Ishikawa (cell line): ENCODE results near the gene RAPGEF3.

Experiments
- CEBPB ChIP-seq: IDR thresholded peaks from 2 replicates; pipeline ENCODE4 v1.6.1; 2012
- CREB1 ChIP-seq: IDR thresholded peaks from 2 replicates; pipeline ENCODE4 v1.6.1; 2012; ENCODE audit warnings: low read depth
- EGR1 ChIP-seq: IDR thresholded peaks from 2 replicates; pipeline ENCODE4 v1.6.1; 2012
- EP300 ChIP-seq: IDR thresholded peaks from 2 replicates; pipeline ENCODE4 v1.6.1; 2012; ENCODE audit warnings: borderline replicate concordance
- FOXM1 ChIP-seq: IDR thresholded peaks from 2 replicates; pipeline ENCODE4 v1.6.1; 2012; ENCODE audit warnings: low read depth, borderline replicate concordance
- NFIC ChIP-seq: IDR thresholded peaks from 2 replicates; pipeline ENCODE4 v1.6.1; 2012
- RAD21 ChIP-seq: IDR thresholded peaks from 2 replicates; pipeline ENCODE4 v1.6.1; 2012; ENCODE audit warnings: low read depth
- TAF1 ChIP-seq: IDR thresholded peaks from 2 replicates; pipeline ENCODE4 v1.6.1; 2012; ENCODE audit warnings: low read depth, mild to moderate bottlenecking
- TCF12 ChIP-seq: IDR thresholded peaks from 2 replicates; pipeline ENCODE4 v1.6.1; 2012; ENCODE audit warnings: low read depth
- TEAD4 ChIP-seq: IDR thresholded peaks from 2 replicates; pipeline ENCODE4 v1.6.1; 2012
- YY1 ChIP-seq: IDR thresholded peaks from 2 replicates; pipeline ENCODE4 v1.6.1; 2012; ENCODE audit warnings: low read depth
- ZBTB7A ChIP-seq: IDR thresholded peaks from 2 replicates; pipeline ENCODE4 v1.6.1; 2012; ENCODE audit warnings: low read depth
- TF ChIP-seq, protein P1 (sequence below): IDR thresholded peaks from 2 replicates; pipeline ENCODE4 v1.6.1; 2012
- TF ChIP-seq, protein P2 (sequence below): IDR thresholded peaks from 2 replicates; pipeline ENCODE4 v1.6.1; 2012; ENCODE audit warnings: low read depth, mild to moderate bottlenecking
- TF ChIP-seq, protein P3 (sequence below): IDR thresholded peaks from 2 replicates; pipeline ENCODE4 v1.6.1; 2012

Gene RAPGEF3

DNA sequence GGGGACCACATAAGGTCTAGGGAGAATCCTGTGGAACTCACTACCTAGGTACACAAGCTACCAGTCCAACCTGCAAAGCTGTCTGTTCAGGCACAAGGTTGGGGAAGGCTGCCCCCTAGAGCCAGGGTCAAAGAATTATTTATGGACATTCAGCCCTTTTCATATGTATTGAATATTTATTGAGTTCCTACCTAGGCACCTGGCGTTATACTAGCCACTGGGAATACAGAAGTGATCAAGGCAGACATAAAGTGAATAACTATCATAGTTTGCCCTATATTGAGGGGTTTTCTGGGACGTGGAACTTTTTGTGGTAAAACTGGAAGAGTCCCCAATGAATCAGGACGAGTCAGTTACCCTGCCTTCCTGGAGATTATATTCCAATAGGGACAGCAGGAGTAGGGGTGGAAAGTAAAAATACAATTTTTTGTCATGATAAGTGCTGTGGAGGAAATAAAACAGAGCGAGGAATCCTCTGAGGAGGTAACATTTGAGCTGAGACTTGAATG, 8.6 kb upstream of the RAPGEF3 start:
- TF ChIP-seq ZBTB7A, result no peak
- no peak for TF ChIP-seq TAF1
- no peak for TF ChIP-seq CEBPB
- TF ChIP-seq FOXM1, result no peak
- TF ChIP-seq TCF12, result no peak
- TF ChIP-seq, protein P1, sequence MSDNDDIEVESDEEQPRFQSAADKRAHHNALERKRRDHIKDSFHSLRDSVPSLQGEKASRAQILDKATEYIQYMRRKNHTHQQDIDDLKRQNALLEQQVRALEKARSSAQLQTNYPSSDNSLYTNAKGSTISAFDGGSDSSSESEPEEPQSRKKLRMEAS, result 0 out of 2 replicates have a peak, but pooled peaks have one; percentile 28
- peak; percentile 98 for TF ChIP-seq RAD21
- TF ChIP-seq CREB1, result no peak
- no peak for TF ChIP-seq EGR1
- TF ChIP-seq TEAD4, result 0 out of 2 replicates have a peak, but pooled peaks have one; percentile 7

DNA sequence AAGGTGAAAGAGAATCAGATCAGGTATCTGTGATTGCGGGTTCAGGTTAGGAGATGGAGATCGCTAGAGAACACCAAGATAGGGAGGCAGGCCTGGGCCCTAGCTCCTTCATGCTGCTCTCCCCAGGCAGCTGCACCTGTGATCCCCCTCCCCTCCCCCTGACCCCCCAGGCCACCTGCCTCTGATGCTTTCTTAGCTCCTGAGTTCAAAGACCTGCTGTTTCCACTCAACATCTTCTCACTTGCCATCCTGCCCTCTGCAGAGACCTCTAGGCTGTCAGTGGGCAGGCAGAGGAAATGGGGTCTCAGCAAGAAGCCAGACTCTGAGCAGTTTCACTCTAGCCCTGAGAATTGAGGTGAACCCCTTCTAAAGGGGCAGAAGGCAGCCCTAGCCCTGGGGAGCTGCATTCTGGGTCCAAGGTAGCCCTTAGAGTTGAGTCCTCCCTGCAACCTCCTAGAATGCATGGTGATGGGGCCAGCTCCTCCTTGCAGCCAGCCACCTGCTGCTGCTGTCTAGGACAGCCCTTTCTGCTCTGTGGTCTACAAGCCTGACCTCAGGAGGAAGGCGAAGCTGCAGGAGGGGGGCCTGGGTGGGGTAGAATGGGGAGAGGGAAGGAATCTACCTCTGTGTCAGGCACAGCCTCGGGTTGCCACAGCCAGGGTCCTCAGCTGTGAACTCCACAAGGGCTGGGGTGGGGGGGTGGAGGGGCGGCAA, 8.0 kb upstream of the RAPGEF3 start:
- TF ChIP-seq, protein P1, result 0 out of 2 replicates have a peak, but pooled peaks have one; percentile 10
- TF ChIP-seq NFIC (no peak), ZBTB7A (peak; percentile 44; the same call in 1 of the 2 replicates), RAD21 (no peak)

DNA sequence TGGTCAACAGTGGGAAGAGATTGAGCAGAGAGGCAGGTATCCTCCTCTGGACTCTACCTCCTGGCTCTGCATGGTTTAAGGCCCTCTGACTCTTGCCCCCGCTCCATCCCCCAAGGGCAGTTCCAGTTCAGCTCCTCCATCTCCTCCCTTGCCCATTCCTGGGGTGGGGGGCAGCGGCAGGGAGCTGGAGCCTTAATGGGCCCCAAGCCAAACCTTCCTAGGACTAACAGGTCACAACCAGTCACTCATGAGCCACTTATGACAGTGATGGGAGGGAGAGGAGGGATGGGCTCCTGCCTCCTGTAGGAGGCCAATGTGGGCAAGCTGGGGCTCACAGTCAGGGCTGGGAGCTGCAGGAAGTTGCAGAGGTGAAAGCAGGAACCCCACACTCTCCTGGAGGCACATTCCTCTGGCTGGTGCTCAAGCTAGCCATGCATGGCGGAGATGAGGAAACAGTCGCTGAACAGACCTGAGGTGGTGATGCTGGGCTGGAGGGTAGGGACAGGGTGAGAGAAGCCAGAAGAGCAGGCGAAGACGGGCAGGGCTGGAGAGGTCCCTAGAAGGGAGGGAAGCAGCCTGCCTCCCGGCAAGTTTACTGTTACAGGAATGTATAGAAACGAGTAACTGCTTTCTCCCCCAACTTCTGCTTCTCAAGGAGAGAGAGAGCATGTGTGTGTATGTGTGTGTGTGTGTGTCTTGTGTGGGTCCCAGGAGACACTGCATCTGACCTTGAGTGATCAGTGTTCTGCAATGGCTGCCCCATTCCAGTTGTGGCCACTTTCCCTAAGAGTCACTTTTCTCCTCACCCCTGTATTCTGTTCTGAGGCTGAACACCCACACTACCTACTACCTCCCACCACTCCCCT, 5.0 kb upstream of the RAPGEF3 start:
- TF ChIP-seq EGR1 (no peak; the same call in none of the 2 replicates), YY1 (peak; percentile 82), CEBPB (peak; percentile 95), NFIC (peak; percentile 100), RAD21 (peak; percentile 31; the same call in 1 of the 2 replicates), TEAD4 (peak; percentile 99), TCF12 (peak; percentile 99), EP300 (peak; percentile 99), TAF1 (peak; percentile 58; the same call in 1 of the 2 replicates), CREB1 (peak; percentile 48; the same call in 1 of the 2 replicates), ZBTB7A (peak; percentile 93), FOXM1 (peak; percentile 99)
- TF ChIP-seq, protein P2, sequence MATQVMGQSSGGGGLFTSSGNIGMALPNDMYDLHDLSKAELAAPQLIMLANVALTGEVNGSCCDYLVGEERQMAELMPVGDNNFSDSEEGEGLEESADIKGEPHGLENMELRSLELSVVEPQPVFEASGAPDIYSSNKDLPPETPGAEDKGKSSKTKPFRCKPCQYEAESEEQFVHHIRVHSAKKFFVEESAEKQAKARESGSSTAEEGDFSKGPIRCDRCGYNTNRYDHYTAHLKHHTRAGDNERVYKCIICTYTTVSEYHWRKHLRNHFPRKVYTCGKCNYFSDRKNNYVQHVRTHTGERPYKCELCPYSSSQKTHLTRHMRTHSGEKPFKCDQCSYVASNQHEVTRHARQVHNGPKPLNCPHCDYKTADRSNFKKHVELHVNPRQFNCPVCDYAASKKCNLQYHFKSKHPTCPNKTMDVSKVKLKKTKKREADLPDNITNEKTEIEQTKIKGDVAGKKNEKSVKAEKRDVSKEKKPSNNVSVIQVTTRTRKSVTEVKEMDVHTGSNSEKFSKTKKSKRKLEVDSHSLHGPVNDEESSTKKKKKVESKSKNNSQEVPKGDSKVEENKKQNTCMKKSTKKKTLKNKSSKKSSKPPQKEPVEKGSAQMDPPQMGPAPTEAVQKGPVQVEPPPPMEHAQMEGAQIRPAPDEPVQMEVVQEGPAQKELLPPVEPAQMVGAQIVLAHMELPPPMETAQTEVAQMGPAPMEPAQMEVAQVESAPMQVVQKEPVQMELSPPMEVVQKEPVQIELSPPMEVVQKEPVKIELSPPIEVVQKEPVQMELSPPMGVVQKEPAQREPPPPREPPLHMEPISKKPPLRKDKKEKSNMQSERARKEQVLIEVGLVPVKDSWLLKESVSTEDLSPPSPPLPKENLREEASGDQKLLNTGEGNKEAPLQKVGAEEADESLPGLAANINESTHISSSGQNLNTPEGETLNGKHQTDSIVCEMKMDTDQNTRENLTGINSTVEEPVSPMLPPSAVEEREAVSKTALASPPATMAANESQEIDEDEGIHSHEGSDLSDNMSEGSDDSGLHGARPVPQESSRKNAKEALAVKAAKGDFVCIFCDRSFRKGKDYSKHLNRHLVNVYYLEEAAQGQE, result peak; percentile 22; the same call in 1 of the 2 replicates
- TF ChIP-seq, protein P1, result peak; percentile 93
- TF ChIP-seq, protein P3, sequence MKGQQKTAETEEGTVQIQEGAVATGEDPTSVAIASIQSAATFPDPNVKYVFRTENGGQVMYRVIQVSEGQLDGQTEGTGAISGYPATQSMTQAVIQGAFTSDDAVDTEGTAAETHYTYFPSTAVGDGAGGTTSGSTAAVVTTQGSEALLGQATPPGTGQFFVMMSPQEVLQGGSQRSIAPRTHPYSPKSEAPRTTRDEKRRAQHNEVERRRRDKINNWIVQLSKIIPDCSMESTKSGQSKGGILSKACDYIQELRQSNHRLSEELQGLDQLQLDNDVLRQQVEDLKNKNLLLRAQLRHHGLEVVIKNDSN, result peak; percentile 52; the same call in 1 of the 2 replicates

DNA sequence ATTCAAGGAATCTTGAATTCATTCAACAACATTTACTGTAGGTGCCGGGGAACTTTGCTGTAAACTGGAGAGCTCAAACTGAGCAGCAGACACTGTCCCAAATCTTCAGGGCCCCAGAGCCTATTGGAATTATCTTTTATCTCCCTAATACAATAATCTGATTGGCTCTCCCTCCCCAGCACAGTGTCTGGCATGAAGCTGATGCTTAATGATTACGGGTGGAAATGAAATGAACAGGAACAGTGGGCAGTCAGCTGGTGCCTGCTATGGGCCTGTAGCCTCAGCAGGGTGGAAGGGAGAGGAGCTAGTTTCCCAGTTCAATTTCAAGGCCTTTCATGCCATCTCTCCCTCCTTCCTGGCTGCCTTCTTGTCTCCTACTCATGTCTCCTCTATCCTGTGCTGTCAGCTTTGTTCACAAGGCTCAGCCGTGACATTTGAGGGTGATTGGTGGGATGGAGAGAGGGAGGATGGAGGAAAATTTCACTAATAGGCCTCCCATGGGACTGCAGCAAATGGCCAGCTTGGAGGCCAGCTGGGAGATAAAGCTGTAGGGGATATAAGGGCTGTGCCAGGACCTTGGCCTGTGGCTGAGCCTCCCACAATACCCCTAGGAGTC, 4.3 kb upstream of the RAPGEF3 start:
- TF ChIP-seq, protein P3, result no peak
- TF ChIP-seq YY1, result 0 out of 2 replicates have a peak, but pooled peaks have one; percentile 39

DNA sequence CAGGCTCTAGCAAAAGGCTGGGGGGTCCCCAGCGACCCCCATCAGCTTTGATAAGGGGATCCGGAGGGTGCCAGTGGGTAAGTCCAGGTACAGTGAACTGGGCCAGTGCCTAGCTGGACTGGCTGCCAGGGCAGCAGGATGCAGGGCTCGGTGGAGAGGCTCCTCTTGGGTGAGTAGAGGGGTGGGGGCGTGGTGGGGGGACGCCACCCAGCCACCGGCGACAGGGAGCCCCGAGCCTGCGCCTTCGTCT, 171 bp downstream of the RAPGEF3 start:
- TF ChIP-seq TCF12 (no peak), ZBTB7A (0 out of 2 replicates have a peak, but pooled peaks have one; percentile 92)

DNA sequence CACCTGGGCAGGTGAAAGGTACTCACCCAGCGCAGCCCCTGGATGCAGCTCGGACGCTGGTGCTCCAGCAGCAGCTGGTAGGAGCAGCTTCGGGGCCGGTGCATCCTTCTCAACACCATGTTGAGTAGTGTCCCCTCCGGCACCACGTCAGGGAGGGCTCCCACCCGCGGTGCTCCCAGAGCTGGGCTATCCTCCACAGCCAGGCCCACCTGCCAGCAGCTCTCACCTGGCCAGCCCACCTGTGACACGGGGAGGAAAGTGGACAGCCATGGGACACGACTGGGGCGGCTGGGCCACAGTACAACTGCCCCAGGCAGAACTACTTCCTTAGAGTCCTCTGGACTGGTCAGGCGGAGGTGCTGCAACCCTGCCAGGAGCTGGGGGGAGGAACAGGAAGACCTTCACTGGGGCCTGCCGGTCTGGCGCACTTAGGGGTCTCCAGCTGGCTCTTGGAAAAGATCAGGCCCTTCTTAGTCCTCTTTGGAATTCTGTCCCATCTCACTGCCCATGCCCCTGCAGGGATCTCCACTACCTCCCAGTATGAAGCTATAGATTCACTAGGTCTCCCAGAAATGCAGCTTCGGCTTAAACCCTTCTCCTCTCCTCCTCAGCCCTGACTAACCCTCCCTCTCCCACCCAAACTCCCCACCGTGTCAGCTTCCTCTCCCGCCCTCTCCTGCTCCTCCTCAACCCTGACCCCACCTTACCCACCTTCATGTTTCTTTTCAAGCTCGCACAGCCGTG, 668 bp downstream of the RAPGEF3 start:
- TF ChIP-seq TAF1 (no peak; the same call in 1 of the 2 replicates), EP300 (no peak), TCF12 (no peak; the same call in 1 of the 2 replicates), EGR1 (no peak), CREB1 (no peak), TEAD4 (peak; percentile 3; the same call in 1 of the 2 replicates), RAD21 (no peak), NFIC (no peak; the same call in 1 of the 2 replicates), YY1 (peak; percentile 19; the same call in 1 of the 2 replicates)
- TF ChIP-seq, protein P3, result no peak
- TF ChIP-seq, protein P2, result no peak
- TF ChIP-seq, protein P1, result 0 out of 2 replicates have a peak, but pooled peaks have one; percentile 1
